ENCODE measurements around the gene RYR3.

DNA sequence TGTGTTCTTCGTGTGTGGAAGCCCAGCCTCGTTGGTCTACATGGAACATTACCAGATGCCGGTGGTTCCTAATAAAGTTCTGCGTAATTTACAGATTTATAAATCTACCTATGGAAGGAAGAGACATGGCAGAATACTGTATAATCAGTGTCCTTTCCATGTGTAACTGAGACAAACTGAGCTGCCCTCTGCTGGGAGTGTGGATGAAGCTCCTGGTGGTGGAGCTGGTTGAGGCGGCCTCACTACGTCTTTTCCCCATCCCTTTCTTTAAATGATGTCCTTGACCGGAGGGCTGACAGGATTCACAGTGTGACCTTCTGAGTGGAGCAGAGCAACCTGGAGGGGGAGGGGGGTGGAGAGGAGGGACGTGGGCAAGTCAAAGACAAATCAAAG is 390.5 kb downstream of the RYR3 start:
- TF ChIP-seq, protein P1, sequence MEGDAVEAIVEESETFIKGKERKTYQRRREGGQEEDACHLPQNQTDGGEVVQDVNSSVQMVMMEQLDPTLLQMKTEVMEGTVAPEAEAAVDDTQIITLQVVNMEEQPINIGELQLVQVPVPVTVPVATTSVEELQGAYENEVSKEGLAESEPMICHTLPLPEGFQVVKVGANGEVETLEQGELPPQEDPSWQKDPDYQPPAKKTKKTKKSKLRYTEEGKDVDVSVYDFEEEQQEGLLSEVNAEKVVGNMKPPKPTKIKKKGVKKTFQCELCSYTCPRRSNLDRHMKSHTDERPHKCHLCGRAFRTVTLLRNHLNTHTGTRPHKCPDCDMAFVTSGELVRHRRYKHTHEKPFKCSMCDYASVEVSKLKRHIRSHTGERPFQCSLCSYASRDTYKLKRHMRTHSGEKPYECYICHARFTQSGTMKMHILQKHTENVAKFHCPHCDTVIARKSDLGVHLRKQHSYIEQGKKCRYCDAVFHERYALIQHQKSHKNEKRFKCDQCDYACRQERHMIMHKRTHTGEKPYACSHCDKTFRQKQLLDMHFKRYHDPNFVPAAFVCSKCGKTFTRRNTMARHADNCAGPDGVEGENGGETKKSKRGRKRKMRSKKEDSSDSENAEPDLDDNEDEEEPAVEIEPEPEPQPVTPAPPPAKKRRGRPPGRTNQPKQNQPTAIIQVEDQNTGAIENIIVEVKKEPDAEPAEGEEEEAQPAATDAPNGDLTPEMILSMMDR (IDR thresholded peaks at IDR 0.05): no peak
- TF ChIP-seq POLR2A (IDR thresholded peaks at IDR 0.05): no peak

Measured in lower leg skin (tissue), 3 donors.